Measurements from ENCODE around the gene RAI1.

RAI1 gene

GRCh38 chr17:17830740-17831207 lies 149.5 kb downstream of the RAI1 start:
- TF ChIP-seq CTCF (IDR thresholded peaks at IDR 0.05; ENCODE audit: low read length, missing control alignments), result no peak
- no peak for DNase-seq (ENCODE audit: low read depth)
- H3K4me3 ChIP-seq (replicated peaks; ENCODE audit: low read depth, low read length), result no peak overlapping the region

GRCh38 chr17:17831208-17832031 lies 150.2 kb downstream of the RAI1 start:
- no peak overlapping the region for H3K4me3 ChIP-seq (replicated peaks; ENCODE audit: low read depth, low read length)
- DNase-seq (ENCODE audit: low read depth), result no peak
- no peak for TF ChIP-seq CTCF (IDR thresholded peaks at IDR 0.05; ENCODE audit: low read length, missing control alignments)

- TF ChIP-seq CTCF (IDR thresholded peaks at IDR 0.05; ENCODE audit: low read length, missing control alignments), result no peak
Measured at GRCh38 chr17:17832032-17832363, 150.7 kb downstream of the RAI1 start.

GRCh38 chr17:17833658-17834357 lies 152.6 kb downstream of the RAI1 start:
- TF ChIP-seq CTCF (IDR thresholded peaks at IDR 0.05; ENCODE audit: low read length, missing control alignments), result no peak
- H3K4me3 ChIP-seq (replicated peaks; ENCODE audit: low read depth, low read length), result no peak overlapping the region
- DNase-seq (ENCODE audit: low read depth), result no peak

More at GRCh38 chr17:17832032-17832363, 150.7 kb downstream of the RAI1 start:
- H3K4me3 ChIP-seq (replicated peaks; ENCODE audit: low read depth, low read length), result no peak overlapping the region
- no peak for DNase-seq (ENCODE audit: low read depth)

- H3K4me3 ChIP-seq (replicated peaks; ENCODE audit: low read depth, low read length), result peak overlapping the region; percentile 79
- no peak for DNase-seq (ENCODE audit: low read depth)
- no peak for TF ChIP-seq CTCF (IDR thresholded peaks at IDR 0.05; ENCODE audit: low read length, missing control alignments)
Measured at GRCh38 chr17:17834974-17835373, 153.7 kb downstream of the RAI1 start.

GRCh38 chr17:17835415-17836249 lies 154.4 kb downstream of the RAI1 start:
- no peak for TF ChIP-seq CTCF (IDR thresholded peaks at IDR 0.05; ENCODE audit: low read length, missing control alignments)
- no peak for DNase-seq (ENCODE audit: low read depth)
- peak overlapping the region; percentile 79 for H3K4me3 ChIP-seq (replicated peaks; ENCODE audit: low read depth, low read length)
